ENCODE results near the gene ENG. TPM values are rescaled to one million over a fixed set of nuclear protein-coding genes. Genes with fewer than 3 reads are reported as not detected.

The ENG gene
- total and polyA plus RNA-seq, 2 of the 8 experiments (the other 6 are each of a cell fraction or from before 2014, with no cell fraction given), result 1.8 to 4.4 TPM

- no peak for TF ChIP-seq SAP30 (IDR thresholded peaks at IDR 0.05; ENCODE audit: insufficient read depth, insufficient replicate concordance, low read length)
- TF ChIP-seq CHD1 (IDR thresholded peaks at IDR 0.05; ENCODE audit: low read depth, low read length), result no peak
Observed at GRCh38 chr9:127875306-127875966, 21.0 kb upstream of the ENG start (continued).
